Fibroblast of the aortic adventitia (primary cell): Measurements from ENCODE around the gene UGT2B17. TPM values are rescaled to one million over a fixed set of nuclear protein-coding genes. Genes with fewer than 3 reads are reported as not detected.
"Not testable (repeated sequence)": the region's sequence is repeated elsewhere in the genome, so short reads cannot be mapped to it uniquely, and the experiment has no call there.

Source experiments
- DNase-seq: peaks from one replicate; pipeline ENCODE4 v3.0.0-alpha.2; 2010; ENCODE audit warnings: low read depth
- H3K4me3 ChIP-seq: 2 replicates; pipeline ENCODE4 v1.5.1; 2011; ENCODE audit warnings: low read depth, mild to moderate bottlenecking, control low read depth, low read length, moderate library complexity
- total RNA-seq: library from RNA; depleted of rRNA; stranded (reverse); fragments of >200 nt; gene quantifications from 2 replicates; pipeline ENCODE4 v1.2.3, GENCODE V29; 2012; ENCODE audit warnings: low replicate concordance
- TF ChIP-seq, protein P1 (sequence below): IDR thresholded peaks from 2 replicates; pipeline ENCODE4 v1.5.1; 2011; ENCODE audit warnings: mild to moderate bottlenecking, low read length, control low read depth, inconsistent platforms; ENCODE audit not compliant: insufficient read depth

UGT2B17 gene
- not detected in 2 replicates for total RNA-seq

DNA sequence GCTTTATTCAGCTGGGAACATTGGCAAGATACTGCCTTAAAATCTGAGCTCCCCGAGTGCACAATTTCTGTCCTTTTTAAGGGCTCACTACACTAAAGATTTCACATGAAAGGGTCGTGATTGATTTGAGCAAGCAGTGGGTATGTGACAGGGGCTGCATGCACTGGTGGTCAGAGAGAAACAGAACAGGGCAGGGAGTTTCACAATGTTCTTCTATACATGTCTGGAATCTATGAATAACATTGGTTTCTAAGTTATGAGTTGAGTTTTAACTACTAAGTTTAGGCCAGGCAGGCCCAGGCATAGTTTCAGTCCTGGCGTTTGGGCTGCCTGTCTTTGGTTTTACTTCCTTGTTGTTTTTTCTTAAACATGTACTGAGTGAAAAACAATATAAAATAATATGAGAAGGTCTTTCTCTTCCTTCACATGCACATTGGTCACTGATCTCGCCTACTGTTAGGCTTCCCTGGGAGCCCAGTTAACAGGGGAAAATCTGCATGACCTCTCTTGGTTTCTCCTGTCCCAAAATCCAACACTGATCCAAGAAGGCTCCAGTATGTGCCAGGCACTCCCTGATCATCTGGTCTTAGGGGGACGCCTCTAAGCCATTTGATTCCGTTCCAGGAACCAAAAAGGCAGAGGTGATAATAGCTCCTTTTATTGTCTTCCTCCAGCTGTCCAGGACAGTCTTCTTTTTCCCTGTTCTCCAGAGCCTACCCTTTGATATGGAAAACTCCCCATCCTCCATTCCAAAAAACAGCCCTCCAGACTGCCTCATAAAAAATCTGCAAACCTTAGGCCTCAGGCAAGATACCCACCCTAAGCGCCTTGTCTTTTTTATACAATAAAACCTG is at the start of gene UGT2B17:
Gene UGT2B17 (minus strand): TSS at position 51 of the 854 bp plus-strand sequence. CDS start 7,838 bp downstream, outside the sequence.
- no peak within 1 kb of the TSS for H3K4me3 ChIP-seq
- no peak for DNase-seq
- TF ChIP-seq, protein P1, sequence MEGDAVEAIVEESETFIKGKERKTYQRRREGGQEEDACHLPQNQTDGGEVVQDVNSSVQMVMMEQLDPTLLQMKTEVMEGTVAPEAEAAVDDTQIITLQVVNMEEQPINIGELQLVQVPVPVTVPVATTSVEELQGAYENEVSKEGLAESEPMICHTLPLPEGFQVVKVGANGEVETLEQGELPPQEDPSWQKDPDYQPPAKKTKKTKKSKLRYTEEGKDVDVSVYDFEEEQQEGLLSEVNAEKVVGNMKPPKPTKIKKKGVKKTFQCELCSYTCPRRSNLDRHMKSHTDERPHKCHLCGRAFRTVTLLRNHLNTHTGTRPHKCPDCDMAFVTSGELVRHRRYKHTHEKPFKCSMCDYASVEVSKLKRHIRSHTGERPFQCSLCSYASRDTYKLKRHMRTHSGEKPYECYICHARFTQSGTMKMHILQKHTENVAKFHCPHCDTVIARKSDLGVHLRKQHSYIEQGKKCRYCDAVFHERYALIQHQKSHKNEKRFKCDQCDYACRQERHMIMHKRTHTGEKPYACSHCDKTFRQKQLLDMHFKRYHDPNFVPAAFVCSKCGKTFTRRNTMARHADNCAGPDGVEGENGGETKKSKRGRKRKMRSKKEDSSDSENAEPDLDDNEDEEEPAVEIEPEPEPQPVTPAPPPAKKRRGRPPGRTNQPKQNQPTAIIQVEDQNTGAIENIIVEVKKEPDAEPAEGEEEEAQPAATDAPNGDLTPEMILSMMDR = no peak

DNA sequence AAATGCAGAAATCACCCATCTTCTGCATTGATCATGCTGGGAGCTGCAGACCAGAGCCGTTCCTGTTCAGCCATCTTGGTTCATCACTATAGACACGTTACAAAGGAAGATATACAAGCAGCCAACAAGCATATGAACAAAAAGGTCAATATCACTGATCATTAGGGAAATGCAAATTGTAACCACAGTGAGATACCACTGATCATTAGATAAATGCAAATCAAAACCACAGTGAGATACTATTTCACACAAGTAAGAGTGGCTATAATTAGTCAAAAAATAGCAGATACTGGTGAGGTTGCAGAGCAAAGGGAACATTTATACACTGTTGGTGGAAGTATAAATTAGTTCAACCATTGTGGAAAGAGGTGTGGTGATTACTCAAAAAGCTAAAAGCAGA is 46.6 kb upstream of the UGT2B17 start:
- H3K4me3 ChIP-seq, DNase-seq: not testable (repeated sequence)

DNA sequence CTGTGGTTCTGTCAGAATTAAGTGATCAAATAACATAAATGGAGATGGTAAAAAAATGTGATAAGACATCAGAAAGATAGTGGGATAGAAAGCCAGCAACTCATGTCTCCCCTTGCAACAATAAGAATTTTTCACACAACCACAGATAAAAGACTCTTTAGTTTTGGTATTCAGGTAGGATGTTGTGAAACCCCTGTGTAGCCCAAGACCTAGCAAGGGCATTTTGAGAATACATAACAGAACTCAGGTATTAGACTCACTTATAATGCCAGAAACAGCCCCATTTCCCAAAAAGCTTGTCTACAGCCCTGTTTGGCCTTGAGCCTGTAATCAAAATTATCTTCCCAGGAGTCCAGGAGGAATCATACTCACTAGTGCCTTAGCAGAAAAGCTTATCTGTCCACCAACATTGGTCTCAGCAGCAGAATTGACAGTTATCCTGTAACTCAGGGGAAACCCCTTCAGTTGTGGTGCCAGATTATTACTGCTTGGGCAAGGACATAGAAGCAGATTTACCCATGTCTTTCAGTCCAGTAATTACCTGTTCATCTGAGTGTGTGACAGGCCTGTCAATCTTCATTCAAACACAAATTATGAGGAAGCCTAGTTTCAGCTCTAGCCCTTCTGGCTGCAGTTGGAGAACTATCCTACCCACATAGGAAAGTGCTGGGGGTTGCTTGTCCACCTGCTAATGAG is 41.0 kb upstream of the UGT2B17 start:
- TF ChIP-seq, protein P1 = no peak
- no peak overlapping the region for H3K4me3 ChIP-seq
- DNase-seq = no peak

DNA sequence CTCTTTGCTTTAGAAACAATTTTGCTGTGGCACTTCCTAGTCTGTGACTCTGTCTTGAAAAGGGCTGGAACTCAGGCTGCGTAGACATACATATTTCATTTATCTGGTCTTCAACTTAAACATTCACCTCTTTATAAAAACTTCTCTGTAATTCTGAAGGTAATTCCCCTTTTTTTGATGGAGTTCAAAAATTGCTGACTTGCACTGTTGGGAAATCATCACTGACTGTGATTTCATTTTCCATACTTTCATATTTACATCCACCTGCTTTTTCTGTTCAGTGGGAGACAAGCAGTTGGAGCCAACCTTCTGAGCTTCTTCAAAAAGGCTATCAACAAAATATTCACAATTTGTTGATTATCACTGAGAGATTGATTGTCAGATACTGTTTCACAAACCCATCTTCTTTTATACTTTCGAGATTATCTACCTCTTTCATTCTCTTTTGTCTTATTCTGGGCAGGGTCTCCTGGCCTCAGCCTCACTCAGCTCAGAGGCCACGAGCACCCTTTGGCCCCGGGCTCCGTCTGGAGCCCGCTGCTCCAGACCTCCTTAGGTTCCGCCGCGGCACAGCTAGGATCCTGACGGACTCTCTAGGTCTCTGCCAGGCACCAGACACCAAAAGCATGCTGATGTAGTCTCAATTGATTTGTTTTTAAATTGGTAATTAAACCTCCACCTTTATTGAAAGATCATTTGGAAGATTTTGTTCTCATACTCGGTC is 39.7 kb upstream of the UGT2B17 start:
- TF ChIP-seq, protein P1 = no peak
- DNase-seq = no peak
- H3K4me3 ChIP-seq = no peak overlapping the region

DNA sequence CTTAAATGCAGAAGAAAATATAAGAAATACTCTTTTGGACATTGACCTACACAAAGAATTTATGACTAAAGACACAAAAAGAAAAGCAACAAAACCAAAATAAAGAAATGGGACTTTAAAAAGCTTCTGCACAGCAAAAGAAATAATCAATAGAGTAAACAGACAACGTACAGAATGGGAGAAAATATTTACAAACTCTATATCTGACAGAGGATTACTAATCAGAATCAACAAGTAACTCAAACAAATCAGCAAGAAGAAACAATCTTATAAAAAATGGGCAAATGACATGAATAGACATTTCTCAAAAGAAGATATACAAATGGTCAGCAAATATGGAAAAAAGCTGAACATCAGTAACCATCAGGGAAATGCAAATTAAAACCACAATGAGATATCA is 37.6 kb upstream of the UGT2B17 start:
- no peak for DNase-seq
- H3K4me3 ChIP-seq = no peak overlapping the region
- TF ChIP-seq, protein P1 = no peak

DNA sequence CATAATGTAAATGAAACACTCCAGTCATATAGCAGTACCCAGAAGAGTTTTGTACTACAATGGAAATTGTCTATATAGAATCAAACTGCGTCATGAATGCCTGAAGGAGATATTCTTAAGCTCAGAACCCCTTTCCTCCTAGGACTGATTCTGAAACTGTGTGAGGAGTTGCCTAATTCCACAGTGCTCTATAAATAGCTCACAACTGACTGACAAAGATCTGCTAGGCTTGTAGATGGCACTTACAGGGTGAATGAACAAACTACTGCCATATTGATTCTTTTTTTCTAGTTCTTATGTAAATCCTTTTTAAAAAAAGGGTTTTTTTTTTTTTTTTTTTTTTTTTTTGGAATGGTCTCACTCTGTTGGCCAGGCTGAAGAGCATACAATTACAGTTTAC is 30.1 kb upstream of the UGT2B17 start:
- TF ChIP-seq, protein P1 = no peak
- no peak overlapping the region for H3K4me3 ChIP-seq
- peak; percentile 1 for DNase-seq

DNA sequence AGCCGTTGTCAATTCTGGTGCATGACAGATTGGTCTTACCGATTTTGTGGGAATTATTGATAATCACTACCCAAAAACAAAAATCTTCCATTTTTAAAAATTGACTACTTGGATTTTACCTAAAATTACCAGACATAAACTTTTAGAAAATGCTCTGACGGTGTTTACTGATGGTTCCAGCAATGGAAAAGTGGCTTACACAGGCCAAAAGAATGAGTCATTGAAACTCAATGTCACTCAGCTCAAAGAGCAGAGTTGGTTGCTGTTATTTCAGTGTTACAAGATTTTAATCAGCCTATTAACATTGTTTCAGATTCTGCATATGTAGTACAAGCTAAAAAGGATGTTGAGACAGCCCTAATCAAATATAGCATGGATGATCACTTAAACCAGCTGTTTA is 23.0 kb upstream of the UGT2B17 start:
- no peak for DNase-seq
- no peak overlapping the region for H3K4me3 ChIP-seq
- TF ChIP-seq, protein P1 = no peak
